Fibroblast of peridontal ligament (primary cell): Measurements from ENCODE around the gene P2RX5.

Experiments
- DNase-seq: peaks from one replicate; pipeline ENCODE4 v3.0.0-alpha.2; 2010; ENCODE audit errors: extremely low read depth

P2RX5 gene

GRCh38 chr17:3656755-3657587, 39.0 kb downstream of the P2RX5 start:
- no peak for DNase-seq

GRCh38 chr17:3656353-3656752, 39.6 kb downstream of the P2RX5 start:
- no peak for DNase-seq

- DNase-seq, result no peak
These were observed 40.2 kb downstream of the P2RX5 start for GRCh38 chr17:3655766-3656165.

- DNase-seq, result peak; percentile 23
These were observed 48.0 kb downstream of the P2RX5 start for GRCh38 chr17:3647769-3648555.

GRCh38 chr17:3647251-3647650, 48.7 kb downstream of the P2RX5 start:
- no peak for DNase-seq

DNA sequence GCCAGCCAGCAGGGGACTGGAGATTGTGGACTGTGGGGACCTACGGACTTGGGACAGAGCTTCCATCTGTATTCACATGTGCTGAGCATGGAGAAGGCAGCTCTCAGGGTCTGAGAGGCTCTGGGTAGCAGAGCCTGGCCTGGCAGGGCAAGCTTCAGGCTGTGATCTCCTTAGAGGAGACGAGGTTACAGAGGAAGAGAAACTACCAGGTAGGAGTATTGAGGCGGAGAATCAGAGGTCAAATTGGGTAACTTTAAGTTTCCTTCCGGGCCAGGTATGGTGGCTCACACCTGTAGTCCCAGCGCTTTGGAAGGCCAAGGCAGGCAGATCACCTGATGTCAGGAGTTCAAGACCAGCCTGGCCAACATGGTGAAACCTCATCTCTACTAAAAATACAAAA, 50.6 kb downstream of the P2RX5 start:
- no peak for DNase-seq

GRCh38 chr17:3643889-3644349, 52.0 kb downstream of the P2RX5 start:
- DNase-seq, result no peak

DNA sequence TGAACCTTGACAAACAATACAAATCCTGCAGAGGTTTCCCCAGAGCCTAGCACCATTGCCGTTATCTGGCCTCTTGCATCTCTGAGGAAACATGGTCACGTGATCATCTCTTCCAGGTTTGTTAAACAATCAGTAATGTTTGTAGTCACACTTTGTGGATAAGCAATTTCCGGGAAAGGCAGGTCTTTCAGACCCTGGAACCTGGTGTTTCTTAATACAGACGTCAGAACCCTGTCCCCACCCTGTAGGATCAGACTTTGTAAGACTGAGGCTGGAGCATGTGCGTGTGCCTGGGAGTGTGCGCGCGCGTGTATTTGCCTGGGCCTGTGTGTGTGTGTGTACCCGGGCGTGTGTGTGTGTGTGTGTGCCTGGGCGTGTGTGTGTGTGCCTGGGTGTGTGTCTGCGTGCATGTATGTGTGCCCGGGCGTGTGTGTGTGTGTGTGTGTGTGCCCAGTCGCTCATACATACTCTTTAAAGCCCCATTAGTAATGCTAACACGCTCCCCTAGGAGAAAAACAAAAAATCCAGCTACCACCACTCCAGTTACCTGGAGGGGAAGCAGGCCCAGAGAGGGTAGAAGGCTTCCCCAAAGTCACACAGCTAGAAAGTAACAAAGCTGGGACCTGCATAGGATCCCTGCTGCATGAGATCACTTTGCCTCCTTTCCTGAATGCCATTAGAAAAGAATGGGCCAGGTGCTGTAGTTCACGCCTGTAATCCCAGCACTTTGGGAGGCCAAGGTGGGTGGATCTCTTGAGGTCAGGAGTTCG, 54.1 kb downstream of the P2RX5 start:
- no peak for DNase-seq

DNA sequence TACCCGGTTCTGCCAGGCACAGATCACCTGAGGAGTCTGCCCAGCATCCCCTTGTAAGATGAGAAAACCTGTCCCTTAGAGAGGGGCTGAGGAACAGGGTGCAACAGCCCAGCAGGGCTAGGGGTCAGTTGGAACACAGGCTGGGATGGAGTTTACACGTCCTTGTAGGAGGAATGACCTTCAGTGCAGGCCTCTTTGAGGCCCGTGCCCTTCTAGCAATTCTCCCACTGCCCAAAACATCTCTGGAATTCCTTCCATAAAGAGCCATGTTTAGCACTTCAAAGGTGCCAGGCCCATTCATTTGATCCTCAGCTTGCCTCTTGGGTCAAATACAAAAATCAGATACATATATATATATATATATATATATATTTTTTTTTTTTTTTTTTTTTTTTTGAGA, 54.9 kb downstream of the P2RX5 start:
- DNase-seq, result no peak

- DNase-seq, result peak; percentile 67
These were observed 55.9 kb downstream of the P2RX5 start for GRCh38 chr17:3639981-3640596.

DNA sequence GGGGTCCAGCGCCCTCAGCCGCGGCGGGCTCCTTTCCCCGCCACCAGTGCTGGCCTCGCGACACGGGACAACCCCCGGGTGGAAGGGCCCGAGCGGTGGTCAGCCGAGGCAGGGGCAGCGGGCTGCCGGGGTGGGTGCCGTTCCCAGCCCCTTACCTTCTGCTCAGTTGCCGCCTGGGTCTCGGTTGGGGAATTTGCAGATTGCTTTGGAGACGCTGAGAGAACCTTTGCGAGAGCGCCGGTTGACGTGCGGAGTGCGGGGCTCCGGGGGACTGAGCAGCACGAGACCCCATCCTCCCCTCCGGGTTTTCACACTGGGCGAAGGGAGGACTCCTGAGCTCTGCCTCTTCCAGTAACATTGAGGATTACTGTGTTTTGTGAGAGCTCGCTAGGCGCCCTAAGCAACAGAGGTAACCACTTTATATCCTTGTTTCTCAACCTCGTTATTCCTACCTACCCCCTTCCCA, 59.0 kb downstream of the P2RX5 start:
- no peak for DNase-seq

DNA sequence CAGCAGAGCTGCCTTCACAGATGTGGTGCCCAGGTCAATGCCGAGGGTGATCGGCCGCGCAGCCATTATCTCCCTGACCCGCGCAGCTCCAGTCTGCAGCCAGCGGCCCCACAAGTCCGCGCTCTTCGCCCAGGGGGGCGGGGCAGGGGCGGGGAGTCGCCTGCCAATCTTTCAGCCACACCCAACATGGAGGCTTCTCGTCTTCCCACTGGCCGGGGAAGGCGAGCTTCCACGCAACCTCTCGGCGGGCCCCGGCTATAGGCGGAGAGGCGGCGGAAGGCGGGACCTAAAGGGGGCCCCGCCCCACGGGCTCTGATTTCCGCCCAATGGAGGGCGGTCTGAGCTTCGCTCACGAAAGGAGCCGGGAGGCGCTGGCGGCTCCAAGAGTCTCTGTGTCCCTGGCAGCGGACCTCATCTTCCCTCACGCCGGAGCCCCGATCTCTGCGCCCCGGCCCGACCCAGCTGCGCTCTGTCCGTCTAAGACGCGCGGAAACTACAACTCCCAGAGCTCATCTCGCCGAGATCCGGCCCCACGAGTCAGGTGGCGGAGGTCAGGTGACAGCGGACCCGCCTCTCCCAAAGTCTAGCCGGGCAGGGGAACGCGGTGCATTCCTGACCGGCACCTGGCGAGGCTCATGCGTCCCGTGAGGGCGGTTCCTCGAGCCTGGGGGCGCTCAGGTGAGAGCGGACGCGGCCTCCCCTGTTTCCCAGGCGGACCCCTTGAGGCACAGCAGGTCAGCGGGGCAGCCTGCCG, 59.6 kb downstream of the P2RX5 start, which contains the start of the genes CTNS and SHPK:
Gene CTNS (plus strand): TSS at position 607 of the 754 bp plus-strand sequence. CDS start 3,447 bp downstream, outside the sequence.
Gene SHPK (minus strand): TSS at position 97 of the 754 bp plus-strand sequence. CDS start 31 bp downstream, at position 66.
- peak; percentile 90 for DNase-seq

DNA sequence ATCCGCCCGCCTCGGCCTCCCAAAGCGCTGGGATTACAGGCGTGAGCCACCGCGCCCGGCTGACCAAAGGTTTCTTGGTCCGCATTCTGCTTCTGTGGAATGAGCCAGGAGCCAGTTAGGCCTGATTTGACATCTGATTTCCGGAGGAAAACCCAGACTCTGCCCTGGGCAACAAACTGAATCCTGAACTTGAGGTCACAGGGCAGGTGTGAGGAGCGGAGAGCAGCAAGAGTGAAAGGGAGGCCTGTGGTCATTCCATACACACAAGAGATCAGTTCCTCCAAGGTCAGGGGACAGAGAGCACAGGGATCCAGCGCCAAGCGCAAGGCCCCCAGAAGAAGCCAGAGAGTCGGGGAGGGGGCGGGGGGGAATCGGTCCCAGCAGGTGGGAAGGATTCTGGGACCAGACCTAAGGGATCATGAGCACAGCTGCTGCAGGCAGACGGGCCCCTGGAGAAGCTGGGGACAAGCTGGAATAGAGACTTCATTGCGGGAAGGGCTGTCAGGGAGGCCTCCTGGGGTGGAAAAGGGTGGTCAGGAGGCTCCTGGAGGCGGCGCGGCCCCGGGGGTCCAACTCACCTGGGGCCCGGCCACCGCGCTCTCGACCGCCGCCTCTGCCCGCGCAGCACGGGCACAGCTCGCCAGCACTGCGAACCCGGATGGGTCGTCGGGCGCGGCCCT, 60.3 kb downstream of the P2RX5 start:
- DNase-seq, result no peak

DNA sequence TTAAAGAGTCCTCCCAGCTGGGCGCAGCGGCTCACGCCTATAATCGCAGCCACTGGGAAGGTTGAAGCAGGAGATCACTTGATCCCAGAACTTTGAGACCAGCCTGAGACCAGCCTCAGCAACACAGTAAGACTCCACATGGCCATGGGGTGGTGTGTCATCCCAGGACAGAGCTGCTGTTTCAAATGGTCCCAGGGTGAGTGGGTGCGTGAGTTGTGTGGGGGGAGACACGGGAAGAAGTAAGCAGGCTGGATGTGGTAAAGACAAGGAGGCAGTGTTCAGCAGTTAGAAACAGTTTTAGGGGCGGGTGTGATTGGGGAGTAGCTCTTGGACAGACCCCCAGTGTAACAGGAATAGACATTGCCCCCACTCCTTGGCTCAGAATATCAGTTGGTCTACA, 63.7 kb downstream of the P2RX5 start:
- DNase-seq, result no peak

- no peak for DNase-seq
These were observed 65.2 kb downstream of the P2RX5 start for GRCh38 chr17:3630781-3631180.

DNA sequence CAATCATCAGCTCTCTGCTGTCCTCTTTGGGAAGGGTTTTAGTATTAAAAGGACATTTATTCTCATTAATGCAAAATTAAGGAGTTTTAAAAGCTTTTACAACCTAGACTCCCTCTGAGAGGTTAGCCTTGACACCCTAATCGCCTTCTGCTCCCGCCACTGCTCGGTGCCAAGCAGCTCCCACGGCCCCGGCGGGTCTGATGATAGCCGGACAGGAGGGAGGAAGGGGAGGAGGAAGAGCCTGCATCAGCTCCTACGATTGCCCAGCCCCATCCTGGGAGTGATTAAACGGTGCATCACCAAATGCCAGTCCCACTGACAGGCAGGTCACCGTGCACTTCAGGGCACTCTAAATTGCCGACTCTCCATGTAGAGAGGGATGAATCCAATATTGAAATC, 68.2 kb downstream of the P2RX5 start:
- no peak for DNase-seq

DNA sequence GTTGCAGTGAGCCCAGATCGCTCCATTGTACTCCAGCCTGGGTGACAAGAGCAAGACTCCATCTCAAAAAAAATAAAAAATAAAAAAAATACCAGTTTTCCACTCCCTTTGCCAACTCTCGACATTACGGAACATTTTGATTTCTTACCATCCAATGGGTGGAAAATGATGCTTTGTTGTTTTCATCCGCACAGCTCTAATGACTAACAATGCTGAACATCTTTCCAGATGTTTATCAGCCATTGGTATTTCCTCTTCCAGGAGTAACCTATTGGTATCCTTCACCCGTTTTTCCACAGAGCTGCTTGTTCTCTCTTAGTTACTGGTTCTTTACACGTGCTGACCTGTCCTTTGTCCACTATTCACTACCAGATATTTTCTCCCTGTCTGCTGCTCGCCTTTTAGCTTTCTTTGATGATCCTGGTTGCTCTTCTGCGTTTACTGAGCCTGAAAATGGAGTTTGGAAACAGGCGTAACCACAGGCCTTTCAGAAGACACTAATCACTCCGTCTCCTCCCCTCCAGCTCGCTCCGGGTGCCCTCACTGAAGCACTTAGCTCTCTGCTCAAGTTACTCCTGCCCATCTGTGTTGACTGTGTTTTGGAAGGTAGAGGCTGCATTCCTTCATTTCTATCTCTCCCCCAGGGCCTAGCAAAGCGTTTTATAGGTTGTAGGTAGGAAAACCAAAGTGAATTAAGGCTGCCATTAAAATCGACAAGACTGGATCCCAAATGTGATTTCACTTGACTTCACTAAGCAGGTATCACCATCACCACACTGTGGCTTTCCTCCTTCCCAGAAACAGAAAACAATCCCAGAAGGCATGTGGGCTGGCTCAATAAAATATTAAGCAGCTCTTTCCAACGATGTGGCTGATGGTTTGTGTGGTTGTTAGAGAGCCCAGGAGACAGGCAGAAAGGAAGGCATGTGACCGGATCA, 68.9 kb downstream of the P2RX5 start:
- no peak for DNase-seq
